ENCODE data around the gene KRT79. TPM values are rescaled to one million over a fixed set of nuclear protein-coding genes. Genes with fewer than 3 reads are reported as not detected.

KRT79 gene
- total and polyA plus RNA-seq, 2 donors (not counting 1 experiment from before 2014, with no cell fraction given): not detected

DNA sequence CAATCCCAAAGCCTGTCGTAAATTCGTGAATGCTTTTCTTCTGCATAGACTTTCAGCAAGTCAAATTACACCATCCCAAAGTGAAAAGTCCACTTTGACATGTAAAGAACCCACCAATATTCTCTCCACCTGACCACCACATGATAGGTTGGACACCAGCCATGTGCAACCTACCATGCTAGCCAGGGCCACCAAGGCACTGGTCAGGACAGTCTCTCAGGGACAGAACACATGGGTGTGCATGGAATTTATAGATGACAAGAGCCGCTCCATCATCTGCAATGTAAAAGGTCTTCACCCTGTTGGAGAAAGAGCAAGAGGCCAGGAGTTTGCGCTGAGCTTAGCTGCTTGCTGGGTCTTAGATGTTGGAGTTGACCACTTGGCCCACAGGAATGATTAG lies 51.6 kb downstream of the KRT79 start:
- H3K9me3 ChIP-seq (ENCODE audit: control insufficient read depth, insufficient read depth, low read depth, low read length): no peaks in the 10 kb centered on the region
- no peak for TF ChIP-seq EZH2 (IDR thresholded peaks at IDR 0.05; ENCODE audit: low read length, missing control alignments)
- TF ChIP-seq, protein P1, sequence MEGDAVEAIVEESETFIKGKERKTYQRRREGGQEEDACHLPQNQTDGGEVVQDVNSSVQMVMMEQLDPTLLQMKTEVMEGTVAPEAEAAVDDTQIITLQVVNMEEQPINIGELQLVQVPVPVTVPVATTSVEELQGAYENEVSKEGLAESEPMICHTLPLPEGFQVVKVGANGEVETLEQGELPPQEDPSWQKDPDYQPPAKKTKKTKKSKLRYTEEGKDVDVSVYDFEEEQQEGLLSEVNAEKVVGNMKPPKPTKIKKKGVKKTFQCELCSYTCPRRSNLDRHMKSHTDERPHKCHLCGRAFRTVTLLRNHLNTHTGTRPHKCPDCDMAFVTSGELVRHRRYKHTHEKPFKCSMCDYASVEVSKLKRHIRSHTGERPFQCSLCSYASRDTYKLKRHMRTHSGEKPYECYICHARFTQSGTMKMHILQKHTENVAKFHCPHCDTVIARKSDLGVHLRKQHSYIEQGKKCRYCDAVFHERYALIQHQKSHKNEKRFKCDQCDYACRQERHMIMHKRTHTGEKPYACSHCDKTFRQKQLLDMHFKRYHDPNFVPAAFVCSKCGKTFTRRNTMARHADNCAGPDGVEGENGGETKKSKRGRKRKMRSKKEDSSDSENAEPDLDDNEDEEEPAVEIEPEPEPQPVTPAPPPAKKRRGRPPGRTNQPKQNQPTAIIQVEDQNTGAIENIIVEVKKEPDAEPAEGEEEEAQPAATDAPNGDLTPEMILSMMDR (conservative IDR thresholded peaks at IDR 0.05 in 1 of 2, IDR thresholded peaks at IDR 0.05 in 1 of 2; ENCODE audit: low read depth in 1 of 2, low read length in 2 of 2): no peak
- no peaks in the 10 kb centered on the region for H3K4me1 ChIP-seq (ENCODE audit: control insufficient read depth, extremely low read depth, insufficient read depth, low read length)
- peaks cover 10% of the 10 kb centered on the region for H3K27me3 ChIP-seq (ENCODE audit: control insufficient read depth, insufficient read depth, low read length)
- no peaks in the 10 kb centered on the region for H3K36me3 ChIP-seq (ENCODE audit: control insufficient read depth, insufficient read depth, low read length)
- no peak overlapping the region for H3K27ac ChIP-seq (ENCODE audit: insufficient read depth, low read length)
- H3K4me3 ChIP-seq (replicated peaks in 1 of 4; ENCODE audit: control extremely low read depth in 1 of 4, insufficient read depth in 1 of 4, low read depth in 3 of 4, low read length in 4 of 4): no peak overlapping the region
- no peak overlapping the region for H3K4me2 ChIP-seq (ENCODE audit: extremely low read depth, insufficient read depth, low read length)
- H3K9ac ChIP-seq (ENCODE audit: insufficient read depth, low read length): no peak overlapping the region
- H2AFZ ChIP-seq (ENCODE audit: low read length): no peak overlapping the region
- H3K79me2 ChIP-seq (ENCODE audit: control insufficient read depth, insufficient read depth, low read length): no peaks in the 10 kb centered on the region
- no peaks in the 10 kb centered on the region for H4K20me1 ChIP-seq (ENCODE audit: control insufficient read depth, extremely low read depth, insufficient read depth, low read length)
- no peak for DNase-seq (ENCODE audit: low read depth in 2 of 2)

GRCh38 chr12:52781399-52782082 lies 52.6 kb downstream of the KRT79 start:
- TF ChIP-seq, protein P1 (conservative IDR thresholded peaks at IDR 0.05 in 1 of 2, IDR thresholded peaks at IDR 0.05 in 1 of 2; ENCODE audit: low read depth in 1 of 2, low read length in 2 of 2): no peak
- TF ChIP-seq EZH2 (IDR thresholded peaks at IDR 0.05; ENCODE audit: low read length, missing control alignments): no peak
- H3K36me3 ChIP-seq (ENCODE audit: control insufficient read depth, insufficient read depth, low read length): no peaks in the 10 kb centered on the region
- no peaks in the 10 kb centered on the region for H3K4me1 ChIP-seq (ENCODE audit: control insufficient read depth, extremely low read depth, insufficient read depth, low read length)
- H3K4me3 ChIP-seq (replicated peaks in 1 of 4; ENCODE audit: control extremely low read depth in 1 of 4, insufficient read depth in 1 of 4, low read depth in 3 of 4, low read length in 4 of 4): no peak overlapping the region
- H4K20me1 ChIP-seq (ENCODE audit: control insufficient read depth, extremely low read depth, insufficient read depth, low read length): no peaks in the 10 kb centered on the region
- no peak for DNase-seq (ENCODE audit: low read depth in 2 of 2)
- no peak overlapping the region for H3K9ac ChIP-seq (ENCODE audit: insufficient read depth, low read length)
- no peak overlapping the region for H2AFZ ChIP-seq (ENCODE audit: low read length)
- no peak overlapping the region for H3K27ac ChIP-seq (ENCODE audit: insufficient read depth, low read length)
- H3K79me2 ChIP-seq (ENCODE audit: control insufficient read depth, insufficient read depth, low read length): no peaks in the 10 kb centered on the region
- no peaks in the 10 kb centered on the region for H3K9me3 ChIP-seq (ENCODE audit: control insufficient read depth, insufficient read depth, low read depth, low read length)
- no peak overlapping the region for H3K4me2 ChIP-seq (ENCODE audit: extremely low read depth, insufficient read depth, low read length)
- peaks cover 10% of the 10 kb centered on the region for H3K27me3 ChIP-seq (ENCODE audit: control insufficient read depth, insufficient read depth, low read length)

- H3K27ac ChIP-seq (ENCODE audit: insufficient read depth, low read length): no peak overlapping the region
- no peaks in the 10 kb centered on the region for H3K36me3 ChIP-seq (ENCODE audit: control insufficient read depth, insufficient read depth, low read length)
- H3K79me2 ChIP-seq (ENCODE audit: control insufficient read depth, insufficient read depth, low read length): no peaks in the 10 kb centered on the region
- H2AFZ ChIP-seq (ENCODE audit: low read length): no peak overlapping the region
- no peaks in the 10 kb centered on the region for H4K20me1 ChIP-seq (ENCODE audit: control insufficient read depth, extremely low read depth, insufficient read depth, low read length)
- no peak overlapping the region for H3K4me3 ChIP-seq (replicated peaks in 1 of 4; ENCODE audit: control extremely low read depth in 1 of 4, insufficient read depth in 1 of 4, low read depth in 3 of 4, low read length in 4 of 4)
- no peak for DNase-seq (ENCODE audit: low read depth in 2 of 2)
- no peaks in the 10 kb centered on the region for H3K4me1 ChIP-seq (ENCODE audit: control insufficient read depth, extremely low read depth, insufficient read depth, low read length)
- no peak overlapping the region for H3K9ac ChIP-seq (ENCODE audit: insufficient read depth, low read length)
- no peak overlapping the region for H3K4me2 ChIP-seq (ENCODE audit: extremely low read depth, insufficient read depth, low read length)
- no peaks in the 10 kb centered on the region for H3K9me3 ChIP-seq (ENCODE audit: control insufficient read depth, insufficient read depth, low read depth, low read length)
- no peak for TF ChIP-seq EZH2 (IDR thresholded peaks at IDR 0.05; ENCODE audit: low read length, missing control alignments)
- TF ChIP-seq, protein P1 (conservative IDR thresholded peaks at IDR 0.05 in 1 of 2, IDR thresholded peaks at IDR 0.05 in 1 of 2; ENCODE audit: low read depth in 1 of 2, low read length in 2 of 2): no peak
- H3K27me3 ChIP-seq (ENCODE audit: control insufficient read depth, insufficient read depth, low read length): peaks cover 10% of the 10 kb centered on the region
Measured at GRCh38 chr12:52779914-52780313, 54.2 kb downstream of the KRT79 start.

Measured in fibroblast of lung (primary cell).